ENCODE results near the gene FOXN4.

Gene FOXN4

GRCh38 chr12:109250523-109250922 lies 58.6 kb downstream of the FOXN4 start:
- no peak overlapping the region for H2AFZ ChIP-seq (ENCODE audit: low read depth, low read length)
- H3K4me2 ChIP-seq (ENCODE audit: insufficient read depth, low read length): no peak overlapping the region
- no peak overlapping the region for H3K27ac ChIP-seq (ENCODE audit: low read length)
- no peak overlapping the region for H3K9ac ChIP-seq (ENCODE audit: low read depth, low read length)
- no peaks in the 10 kb centered on the region for H4K20me1 ChIP-seq (ENCODE audit: insufficient read depth, low read length)
- no peak for TF ChIP-seq CTCF (IDR thresholded peaks at IDR 0.05; ENCODE audit: borderline replicate concordance, extremely low read depth, low read length, poor library complexity, severe bottlenecking)
- no peak for TF ChIP-seq EZH2 (IDR thresholded peaks at IDR 0.05; ENCODE audit: borderline replicate concordance, low read depth, low read length, severe bottlenecking)
- H3K4me3 ChIP-seq (ENCODE audit: low read depth in 1 of 2, low read length in 2 of 2): no peak overlapping the region
- DNase-seq: no peak
- no peak for ATAC-seq (ENCODE audit: insufficient read depth, low read depth)
- peaks cover 4% of the 10 kb centered on the region for H3K27me3 ChIP-seq (ENCODE audit: insufficient read depth, low read length, poor library complexity)
- H3K9me3 ChIP-seq (ENCODE audit: insufficient read depth, low read length, severe bottlenecking): peaks cover 9% of the 10 kb centered on the region
- no peaks in the 10 kb centered on the region for H3K79me2 ChIP-seq (ENCODE audit: insufficient read depth, low read length)
- no peaks in the 10 kb centered on the region; the same call in 1 of the 2 replicates for H3K4me1 ChIP-seq (ENCODE audit: insufficient read depth, low read length)
- H3K36me3 ChIP-seq (ENCODE audit: insufficient read depth, low read length): no peaks in the 10 kb centered on the region

- no peak for DNase-seq
- TF ChIP-seq EZH2 (IDR thresholded peaks at IDR 0.05; ENCODE audit: borderline replicate concordance, low read depth, low read length, severe bottlenecking): no peak
- H4K20me1 ChIP-seq (ENCODE audit: insufficient read depth, low read length): no peaks in the 10 kb centered on the region
- peaks cover 4% of the 10 kb centered on the region for H3K27me3 ChIP-seq (ENCODE audit: insufficient read depth, low read length, poor library complexity)
- H3K9ac ChIP-seq (ENCODE audit: low read depth, low read length): no peak overlapping the region
- ATAC-seq (ENCODE audit: insufficient read depth, low read depth): no peak
- no peaks in the 10 kb centered on the region for H3K36me3 ChIP-seq (ENCODE audit: insufficient read depth, low read length)
- no peaks in the 10 kb centered on the region for H3K79me2 ChIP-seq (ENCODE audit: insufficient read depth, low read length)
- H3K4me2 ChIP-seq (ENCODE audit: insufficient read depth, low read length): no peak overlapping the region
- H3K27ac ChIP-seq (ENCODE audit: low read length): no peak overlapping the region
- H3K9me3 ChIP-seq (ENCODE audit: insufficient read depth, low read length, severe bottlenecking): no peaks in the 10 kb centered on the region
- H2AFZ ChIP-seq (ENCODE audit: low read depth, low read length): no peak overlapping the region
- H3K4me3 ChIP-seq (ENCODE audit: low read depth in 1 of 2, low read length in 2 of 2): no peak overlapping the region
- H3K4me1 ChIP-seq (ENCODE audit: insufficient read depth, low read length): no peaks in the 10 kb centered on the region; the same call in 1 of the 2 replicates
Observed at GRCh38 chr12:109247831-109248654, 61.0 kb downstream of the FOXN4 start.

- no peak overlapping the region for H2AFZ ChIP-seq (ENCODE audit: low read depth, low read length)
- no peak for DNase-seq
- H4K20me1 ChIP-seq (ENCODE audit: insufficient read depth, low read length): no peaks in the 10 kb centered on the region
- H3K79me2 ChIP-seq (ENCODE audit: insufficient read depth, low read length): no peaks in the 10 kb centered on the region
- no peaks in the 10 kb centered on the region for H3K36me3 ChIP-seq (ENCODE audit: insufficient read depth, low read length)
- H3K4me2 ChIP-seq (ENCODE audit: insufficient read depth, low read length): no peak overlapping the region
- no peak for ATAC-seq (ENCODE audit: insufficient read depth, low read depth)
- H3K9ac ChIP-seq (ENCODE audit: low read depth, low read length): no peak overlapping the region
- no peaks in the 10 kb centered on the region; the same call in 1 of the 2 replicates for H3K4me1 ChIP-seq (ENCODE audit: insufficient read depth, low read length)
- no peak overlapping the region for H3K27ac ChIP-seq (ENCODE audit: low read length)
- no peak overlapping the region for H3K4me3 ChIP-seq (ENCODE audit: low read depth in 1 of 2, low read length in 2 of 2)
- no peak for TF ChIP-seq CTCF (IDR thresholded peaks at IDR 0.05; ENCODE audit: borderline replicate concordance, extremely low read depth, low read length, poor library complexity, severe bottlenecking)
- TF ChIP-seq EZH2 (IDR thresholded peaks at IDR 0.05; ENCODE audit: borderline replicate concordance, low read depth, low read length, severe bottlenecking): no peak
- H3K27me3 ChIP-seq (ENCODE audit: insufficient read depth, low read length, poor library complexity): peaks cover 4% of the 10 kb centered on the region
- no peaks in the 10 kb centered on the region for H3K9me3 ChIP-seq (ENCODE audit: insufficient read depth, low read length, severe bottlenecking)
Observed at GRCh38 chr12:109246221-109246620, 62.9 kb downstream of the FOXN4 start.

- TF ChIP-seq CTCF (IDR thresholded peaks at IDR 0.05; ENCODE audit: borderline replicate concordance, extremely low read depth, low read length, poor library complexity, severe bottlenecking) (no peak), EZH2 (IDR thresholded peaks at IDR 0.05; ENCODE audit: borderline replicate concordance, low read depth, low read length, severe bottlenecking) (no peak)
- Histone ChIP-seq H3K27ac (ENCODE audit: low read length) (no peak overlapping the region), H2AFZ (ENCODE audit: low read depth, low read length) (no peak overlapping the region), H3K27me3 (ENCODE audit: insufficient read depth, low read length, poor library complexity) (no peaks in the 10 kb centered on the region), H3K79me2 (ENCODE audit: insufficient read depth, low read length) (no peaks in the 10 kb centered on the region), H3K9me3 (ENCODE audit: insufficient read depth, low read length, severe bottlenecking) (no peaks in the 10 kb centered on the region), H3K9ac (ENCODE audit: low read depth, low read length) (no peak overlapping the region), H3K4me1 (ENCODE audit: insufficient read depth, low read length) (no peaks in the 10 kb centered on the region), H3K4me2 (ENCODE audit: insufficient read depth, low read length) (no peak overlapping the region), H3K4me3 (ENCODE audit: low read depth in 1 of 2, low read length in 2 of 2) (no peak overlapping the region), H4K20me1 (ENCODE audit: insufficient read depth, low read length) (no peaks in the 10 kb centered on the region; the same call in 1 of the 2 replicates), H3K36me3 (ENCODE audit: insufficient read depth, low read length) (no peaks in the 10 kb centered on the region)
- no peak for ATAC-seq (ENCODE audit: insufficient read depth, low read depth)
- DNase-seq: no peak
Observed at GRCh38 chr12:109244073-109244472, 65.0 kb downstream of the FOXN4 start.
